HEK293T (cell line): Measurements from ENCODE around the gene PLEKHG4.
A peak's percentile ranks its signal among the peaks of the same experiment; 100 is the strongest.

Experiments
- CTCF ChIA-PET: fragments of 350-600 bp; formaldehyde crosslinking; extraction: SDS; loops from one replicate; lab custom pipeline; 2021; ENCODE audit warnings: antibody characterized with exemption, inconsistent platforms; lab: Yijun Ruan, JAX
- POLR2A ChIA-PET: fragments of 350-600 bp; formaldehyde crosslinking; extraction: SDS; loops from one replicate; lab custom pipeline; 2020; ENCODE audit warnings: antibody characterized with exemption, inconsistent platforms; lab: Yijun Ruan, JAX
- DNase-seq: peaks from one replicate; pipeline ENCODE4 v3.0.0; 2012; ENCODE audit warnings: mixed read lengths; ENCODE audit errors: extremely low spot score
- ARNT ChIP-seq: fragments of 450-650 bp; IDR thresholded peaks from 2 replicates; pipeline ENCODE4 v1.6.1; 2017; ENCODE audit warnings: mild to moderate bottlenecking
- BHLHE40 ChIP-seq: fragments of 450-650 bp; IDR thresholded peaks from 2 replicates; pipeline ENCODE4 v1.6.1; 2016; ENCODE audit warnings: mild to moderate bottlenecking, moderate library complexity, borderline replicate concordance
- CTBP1 ChIP-seq: fragments of 450-650 bp; IDR thresholded peaks from 2 replicates; pipeline ENCODE4 v1.6.1; 2016; ENCODE audit warnings: borderline replicate concordance
- ELF4 ChIP-seq: fragments of 450-650 bp; IDR thresholded peaks from 2 replicates; pipeline ENCODE4 v1.6.1; 2017; ENCODE audit warnings: antibody characterized with exemption
- FOXA1 ChIP-seq: fragments of 450-650 bp; IDR thresholded peaks from 2 replicates; pipeline ENCODE4 v1.6.1; 2016; ENCODE audit warnings: mild to moderate bottlenecking
- FOXK2 ChIP-seq: fragments of 450-650 bp; IDR thresholded peaks from 2 replicates; pipeline ENCODE4 v1.6.1; 2016; ENCODE audit warnings: mild to moderate bottlenecking
- FOXM1 ChIP-seq: fragments of 450-650 bp; IDR thresholded peaks from 2 replicates; pipeline ENCODE4 v1.6.1; 2017; ENCODE audit warnings: mild to moderate bottlenecking, borderline replicate concordance
- HDGF ChIP-seq: fragments of 450-650 bp; IDR thresholded peaks from 2 replicates; pipeline ENCODE4 v1.6.1; 2017; ENCODE audit warnings: antibody characterized with exemption, borderline replicate concordance
- L3MBTL2 ChIP-seq: fragments of 450-650 bp; conservative IDR thresholded peaks from 2 replicates; pipeline ENCODE4 v1.6.1; 2016; ENCODE audit warnings: mild to moderate bottlenecking
- LEF1 ChIP-seq: fragments of 450-650 bp; IDR thresholded peaks from 2 replicates; pipeline ENCODE4 v1.6.1; 2017; ENCODE audit warnings: mild to moderate bottlenecking, borderline replicate concordance
- NFRKB ChIP-seq: fragments of 450-650 bp; IDR thresholded peaks from 2 replicates; pipeline ENCODE4 v1.6.1; 2016; ENCODE audit warnings: mild to moderate bottlenecking, moderate library complexity
- PKNOX1 ChIP-seq: fragments of 450-650 bp; IDR thresholded peaks from 2 replicates; pipeline ENCODE4 v1.6.1; 2016
- SP1 ChIP-seq: fragments of 450-650 bp; IDR thresholded peaks from 2 replicates; pipeline ENCODE4 v1.6.1; 2017
- SUZ12 ChIP-seq: fragments of 450-650 bp; IDR thresholded peaks from 2 replicates; pipeline ENCODE4 v1.6.1; 2016; ENCODE audit warnings: mild to moderate bottlenecking
- TARDBP ChIP-seq: fragments of 450-650 bp; IDR thresholded peaks from 2 replicates; pipeline ENCODE4 v1.6.1; 2016
- ZNF384 ChIP-seq: fragments of 450-650 bp; IDR thresholded peaks from 2 replicates; pipeline ENCODE4 v1.6.1; 2016

The PLEKHG4 gene

GRCh38 chr16:67248073-67248400 is 31.3 kb upstream of the PLEKHG4 start:
- DNase-seq, result no peak
- ChIA-PET CTCF (interaction anchor here (0.6 to 2.7 kb wide), 2 partner anchors 13 to 380 kb away, joined by 3 to 10 read pairs; no protein-coding TSS in a partner anchor), POLR2A (interaction anchor here (0.7 to 5.3 kb wide), 17 partner anchors 8 to 180 kb away, joined by 3 to 41 read pairs (median 3); partner anchors contain the start of genes PLEKHG4 and TMEM208)
- no peak for TF ChIP-seq ARNT
- TF ChIP-seq TARDBP, result no peak
- no peak for TF ChIP-seq HDGF
- no peak for TF ChIP-seq FOXM1
- TF ChIP-seq BHLHE40, result no peak

- TF ChIP-seq FOXK2, result no peak
- TF ChIP-seq FOXA1, result no peak
- peak; percentile 70 for TF ChIP-seq L3MBTL2
- POLR2A ChIA-PET, result interaction anchor here (0.8 to 5.3 kb wide), 15 partner anchors 11 to 179 kb away, joined by 3 to 41 read pairs (median 3); partner anchors contain the start of genes PLEKHG4 and TMEM208
- CTCF ChIA-PET, result interaction anchor here (0.6 to 2.7 kb wide), 2 partner anchors 12 to 380 kb away, joined by 3 to 10 read pairs; no protein-coding TSS in a partner anchor
- peak; percentile 46 for DNase-seq
These were observed 30.7 kb upstream of the PLEKHG4 start, which contains the start of gene SLC9A5 for GRCh38 chr16:67248401-67249177. Gene SLC9A5 (plus strand): TSS chr16:67248979. CDS start chr16:67249015, 36 bp downstream.

DNA sequence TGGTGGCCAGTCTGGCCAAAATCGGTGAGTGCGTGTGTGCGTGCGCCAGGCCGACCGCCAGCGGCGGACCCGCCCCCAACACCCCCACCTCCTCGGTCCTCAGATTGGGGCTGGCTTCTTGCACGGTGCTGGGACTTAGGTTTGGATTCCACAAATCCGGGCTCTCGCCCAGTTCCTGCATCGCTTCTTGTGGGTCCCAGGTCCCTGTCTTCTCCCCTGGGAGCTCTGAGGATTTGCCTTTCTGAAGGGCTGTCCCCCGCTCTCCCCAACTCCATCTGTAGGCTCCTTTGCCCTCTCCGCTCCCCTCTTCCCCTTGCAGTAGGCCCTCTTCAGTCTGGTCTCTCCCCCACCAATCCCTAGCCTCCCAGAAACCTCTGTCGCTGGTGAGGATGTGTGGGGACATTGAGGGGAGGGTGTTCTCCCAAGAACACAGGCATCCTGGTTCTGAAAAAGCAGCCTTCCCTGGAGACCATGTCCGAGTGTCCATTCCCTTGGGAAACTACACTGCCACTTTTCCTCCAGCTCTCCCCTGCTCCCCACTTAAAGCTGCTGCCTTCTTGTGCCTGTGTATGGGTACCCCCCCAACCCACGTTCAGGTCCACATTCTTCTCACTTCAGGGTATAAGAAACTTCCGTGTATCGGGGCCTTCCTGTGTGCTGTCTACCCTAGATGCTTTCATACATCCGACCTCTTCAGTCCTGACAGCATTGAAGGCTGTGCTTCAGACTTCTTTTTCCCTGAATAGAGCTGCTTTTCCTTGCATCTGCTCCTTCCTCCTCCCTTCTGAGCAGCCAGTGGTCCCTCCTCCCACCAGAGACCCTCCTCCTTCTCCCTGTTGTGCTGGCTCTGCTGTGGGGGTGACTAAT is 29.9 kb upstream of the PLEKHG4 start:
- no peak for DNase-seq
- ChIA-PET POLR2A (interaction anchor here (0.8 to 5.3 kb wide), 5 partner anchors 11 to 133 kb away, joined by 3 to 41 read pairs (median 4); partner anchors contain the start of gene TMEM208), CTCF (interaction anchor here (0.7 to 2.7 kb wide), 2 partner anchors 11 to 23 kb away, joined by 3 to 10 read pairs; partner anchors contain the start of gene TMEM208)
- TF ChIP-seq ARNT, result no peak
- no peak for TF ChIP-seq TARDBP
- TF ChIP-seq FOXK2, result no peak
- no peak for TF ChIP-seq PKNOX1
- TF ChIP-seq FOXM1, result no peak
- TF ChIP-seq ELF4, result no peak
- TF ChIP-seq CTBP1, result no peak
- no peak for TF ChIP-seq L3MBTL2
- no peak for TF ChIP-seq SP1
- TF ChIP-seq NFRKB, result no peak
- no peak for TF ChIP-seq HDGF
- no peak for TF ChIP-seq LEF1

DNA sequence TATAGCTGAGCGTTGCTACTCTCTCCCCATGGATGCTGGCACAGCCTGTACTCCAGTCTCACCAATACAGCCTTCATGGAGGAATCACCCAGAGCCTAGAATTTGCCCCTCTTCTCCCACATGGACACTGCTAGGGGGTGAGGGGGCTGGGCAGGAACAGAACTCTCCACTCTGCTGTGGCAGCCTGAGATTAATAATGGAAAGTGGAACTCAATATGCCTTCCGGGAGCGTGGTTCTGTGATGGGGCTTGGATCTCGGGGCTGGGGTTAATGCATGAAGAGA is 29.3 kb upstream of the PLEKHG4 start:
- POLR2A ChIA-PET, result interaction anchor here (0.9 to 5.3 kb wide), 2 partner anchors 13 to 23 kb away, joined by 4 to 41 read pairs; partner anchors contain the start of gene TMEM208
- CTCF ChIA-PET, result interaction anchor here (2.7 kb wide), 1 partner anchor 11 kb away, joined by 10 read pairs; no protein-coding TSS in a partner anchor
- DNase-seq, result no peak
- no peak for TF ChIP-seq SP1
- TF ChIP-seq BHLHE40, result no peak
- no peak for TF ChIP-seq L3MBTL2
- no peak for TF ChIP-seq FOXM1
- no peak for TF ChIP-seq PKNOX1
- no peak for TF ChIP-seq CTBP1
- no peak for TF ChIP-seq ELF4
- no peak for TF ChIP-seq ZNF384
- no peak for TF ChIP-seq SUZ12
- no peak for TF ChIP-seq ARNT
- no peak for TF ChIP-seq LEF1
- TF ChIP-seq HDGF, result no peak

- CTCF ChIA-PET, result no interaction called here
- no peak for TF ChIP-seq ZNF384
- TF ChIP-seq FOXM1, result no peak
- TF ChIP-seq SP1, result no peak
- TF ChIP-seq TARDBP, result no peak
- no peak for TF ChIP-seq FOXK2
- no peak for TF ChIP-seq L3MBTL2
- TF ChIP-seq BHLHE40, result no peak
- no peak for TF ChIP-seq ELF4
- TF ChIP-seq NFRKB, result no peak
- no peak for TF ChIP-seq SUZ12
- no peak for TF ChIP-seq ARNT
- no peak for TF ChIP-seq HDGF
- no peak for TF ChIP-seq LEF1
- TF ChIP-seq CTBP1, result no peak
- TF ChIP-seq PKNOX1, result no peak
- no peak for TF ChIP-seq FOXA1
- DNase-seq, result no peak
- POLR2A ChIA-PET, result no interaction called here
These were observed 26.5 kb upstream of the PLEKHG4 start for GRCh38 chr16:67252609-67253497.
